Transverse colon (tissue), 4 donors: ENCODE results near the gene LTBR. TPM values are rescaled to one million over a fixed set of nuclear protein-coding genes. Genes with fewer than 3 reads are reported as not detected.

ENCODE experiments used
- DNase-seq: peaks from one replicate; pipeline ENCODE4 v3.0.0-alpha.2; 2019
- H3K27ac ChIP-seq, 4 donors: fragments of 200-600 bp; sonication (generic); 2 replicates each; pipeline ENCODE4 v1.5.1; 2016 to 2018; ENCODE audit warnings: inconsistent platforms in 4 of 4
- H3K27me3 ChIP-seq: fragments of 200-600 bp; sonication (generic); 2 replicates; pipeline ENCODE4 v1.5.1; 2017; ENCODE audit warnings: inconsistent platforms
- H3K36me3 ChIP-seq, 4 donors: fragments of 200-600 bp; sonication (generic); 2 replicates each; pipeline ENCODE4 v1.5.1; 2017 to 2019; ENCODE audit warnings: inconsistent platforms in 4 of 4
- H3K4me1 ChIP-seq, 4 donors: fragments of 200-600 bp; sonication (generic); 2 replicates each; pipeline ENCODE4 v1.5.1; 2017 to 2020; ENCODE audit warnings: inconsistent platforms in 4 of 4
- H3K4me3 ChIP-seq, 4 donors: fragments of 200-600 bp; sonication (generic); 1 replicate in 1 of 4; 2 replicates in 3 of 4; pipeline versions ENCODE4 v1.5.1 to v1.6.1; 2017 to 2019; ENCODE audit warnings: inconsistent platforms in 4 of 4
- H3K9me3 ChIP-seq, 2 donors: fragments of 200-600 bp; sonication (generic); 2 replicates each; pipeline ENCODE4 v1.5.1; 2017 to 2019; ENCODE audit warnings: inconsistent platforms in 2 of 2
- CTCF ChIP-seq, 5 experiments: fragments of 200-600 bp in 3 of 5; fragments of 450-650 bp in 2 of 5; sonication (generic) in 3 of 5; IDR thresholded peaks; 1 replicate in 2 of 5; 2 replicates in 3 of 5; pipeline ENCODE4 v1.5.1; 2016 to 2017; ENCODE audit warnings: antibody characterized with exemption in 5 of 5, inconsistent platforms in 3 of 5, mild to moderate bottlenecking in 2 of 5, moderate library complexity in 1 of 5
- EP300 ChIP-seq: sonication (generic); formaldehyde crosslinking; IDR thresholded peaks from one replicate; pipeline ENCODE4 v1.6.1; 2017; ENCODE audit warnings: antibody characterized with exemption, low read depth
- POLR2A ChIP-seq: fragments of 450-650 bp; IDR thresholded peaks from one replicate; pipeline ENCODE4 v1.6.1; 2016; ENCODE audit warnings: antibody characterized with exemption, mild to moderate bottlenecking, moderate library complexity
- POLR2AphosphoS5 ChIP-seq, 3 donors: sonication (generic); formaldehyde crosslinking; IDR thresholded peaks; one replicate each; pipeline ENCODE4 v1.6.1; 2016; ENCODE audit warnings: antibody characterized with exemption in 3 of 3
- WGBS, 2 donors: methylation state at CpG; one replicate each; pipeline ENCODE4 v1.1.5; 2018; ENCODE audit warnings: low coverage in 1 of 2; 5-methylcytosine and 5-hydroxymethylcytosine counted together
- in situ Hi-C, 4 donors: fragments of 200-750 bp; cut with MboI; loops; one replicate each; pipeline versions ENCODE4 v1.15.0 to v1.15.1; 2017; ENCODE audit warnings: low sequenced_read_pairs in 3 of 4, low pct_ligation_motif_present in 1 of 4, low pct_unique_long_range_greater_than_20kb in 1 of 4
- intact Hi-C: fragments of 100-400 bp; cut with DNase I; formaldehyde crosslinking; loops from one replicate; pipeline ENCODE4 v1.15.1; 2023; ENCODE audit warnings: low total_unique reads
- total RNA-seq, 4 donors: library from RNA; depleted of rRNA; stranded (reverse); fragments of >200 nt; gene quantifications; one replicate each; pipeline ENCODE4 v1.1.0, GENCODE V29; 2016

LTBR gene
- total RNA-seq, 4 donors from 2014 or later: 148 to 367 (median 208) TPM

- H3K27me3 ChIP-seq: no peaks in the 10 kb centered on the region
- TF ChIP-seq EP300 (no peak), POLR2AphosphoS5 (IDR thresholded peaks at IDR 0.05) (peak; percentile 77 to 83 (median 77)), POLR2A (no peak), CTCF (IDR thresholded peaks at IDR 0.05) (peak in 1 of 5 experiments; percentile 22)
- peaks cover 0 to 19% (median 16%) of the 10 kb centered on the region in 4 donors for H3K4me1 ChIP-seq
- no peaks in the 10 kb centered on the region for H3K9me3 ChIP-seq
- H3K36me3 ChIP-seq: no peaks in the 10 kb centered on the region
- peak overlapping the region; percentile 75 to 85 (median 81) for H3K27ac ChIP-seq
- WGBS, 2 donors: 18 to 33% methylated on average over 11 to 19 of the region's 19 CpGs
- intact Hi-C loops: no loop called here
- DNase-seq: peak; percentile 88
- H3K4me3 ChIP-seq: peak overlapping the region in 3 of 4 donors; percentile 6 to 28 (median 12)
- in situ Hi-C loops: loop anchor here in 1 of 4 donors (25.0 kb wide), 1 partner anchor 107 kb away; the partner anchor contains the start of gene GAPDH
Observed at GRCh38 chr12:6430124-6430989, 46.4 kb downstream of the LTBR start.

GRCh38 chr12:6432991-6433390, 49.0 kb downstream of the LTBR start:
- in situ Hi-C loops (loop anchor here in 1 of 4 donors (25.0 kb wide), 1 partner anchor 104 kb away; the partner anchor contains the start of gene GAPDH), intact Hi-C loops (no loop called here)
- H3K36me3 ChIP-seq: no peaks in the 10 kb centered on the region
- no peak for TF ChIP-seq EP300
- no peak for TF ChIP-seq POLR2A
- TF ChIP-seq POLR2AphosphoS5 (IDR thresholded peaks at IDR 0.05): no peak
- TF ChIP-seq CTCF (IDR thresholded peaks at IDR 0.05): no peak
- no peaks in the 10 kb centered on the region for H3K9me3 ChIP-seq
- H3K27ac ChIP-seq: no peak overlapping the region
- H3K27me3 ChIP-seq: no peaks in the 10 kb centered on the region
- no peak for DNase-seq
- H3K4me3 ChIP-seq: no peak overlapping the region
- peaks cover 0 to 19% (median 16%) of the 10 kb centered on the region in 4 donors for H3K4me1 ChIP-seq
- 77 to 86% methylated on average over 5 of the region's 5 CpGs for WGBS, 2 donors

- no peak overlapping the region for H3K27ac ChIP-seq
Observed at GRCh38 chr12:6434205-6435140, 50.5 kb downstream of the LTBR start.

More at GRCh38 chr12:6434205-6435140, 50.5 kb downstream of the LTBR start:
- H3K9me3 ChIP-seq: no peaks in the 10 kb centered on the region
- intact Hi-C loops (no loop called here), in situ Hi-C loops (loop anchor here in 1 of 4 donors (25.0 kb wide), 1 partner anchor 103 kb away; the partner anchor contains the start of gene GAPDH)
- peaks cover 0 to 19% (median 16%) of the 10 kb centered on the region in 4 donors for H3K4me1 ChIP-seq
- WGBS, 2 donors: 85 to 89% methylated on average over 5 to 17 of the region's 17 CpGs
- TF ChIP-seq POLR2AphosphoS5 (IDR thresholded peaks at IDR 0.05) (no peak), CTCF (IDR thresholded peaks at IDR 0.05) (no peak), POLR2A (no peak), EP300 (no peak)
- no peak for DNase-seq
- no peaks in the 10 kb centered on the region for H3K27me3 ChIP-seq
- H3K36me3 ChIP-seq: no peaks in the 10 kb centered on the region
- H3K4me3 ChIP-seq: no peak overlapping the region
